ENCODE data around the gene GPC5.

GPC5 gene

DNA sequence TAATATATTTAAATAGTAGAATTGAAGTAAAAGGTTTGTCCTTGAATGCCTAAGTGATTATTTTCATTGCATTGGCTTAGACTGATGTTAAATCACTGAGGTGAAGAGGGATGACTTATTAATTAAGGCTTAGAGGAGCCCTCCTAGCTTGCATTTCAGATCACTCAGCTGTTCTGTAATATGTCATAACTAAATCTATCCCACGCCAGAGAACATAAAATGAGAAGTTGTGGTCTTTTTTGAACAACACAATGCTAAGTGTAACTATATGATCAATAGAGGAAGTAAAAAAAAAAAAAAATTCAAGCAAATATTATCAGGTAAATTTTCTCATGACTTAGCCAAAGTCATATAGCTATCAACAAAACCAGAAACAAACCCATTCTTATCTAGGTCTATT is 752.2 kb downstream of the GPC5 start:
- no peak for DNase-seq (ENCODE audit: low read depth in 2 of 2)

DNA sequence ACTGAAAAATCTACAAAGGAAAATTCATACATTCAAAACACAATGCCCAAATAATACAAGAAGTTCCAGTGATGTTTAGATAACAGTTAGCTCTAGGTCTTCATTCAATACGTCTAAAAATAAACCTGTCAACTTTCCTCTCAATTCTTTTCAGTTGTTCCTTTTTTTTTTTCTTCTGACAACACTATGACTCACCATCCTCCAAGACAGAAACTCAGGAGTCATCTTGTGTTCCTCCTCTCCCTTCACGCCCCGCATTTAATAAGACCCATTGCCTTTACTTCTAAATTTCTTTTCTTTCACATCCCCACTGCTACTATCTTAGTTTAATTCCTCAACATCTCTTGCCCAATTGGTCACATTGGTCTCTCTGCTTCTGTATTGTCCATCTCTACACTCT is 759.9 kb downstream of the GPC5 start:
- no peak for DNase-seq (ENCODE audit: low read depth in 2 of 2)

DNA sequence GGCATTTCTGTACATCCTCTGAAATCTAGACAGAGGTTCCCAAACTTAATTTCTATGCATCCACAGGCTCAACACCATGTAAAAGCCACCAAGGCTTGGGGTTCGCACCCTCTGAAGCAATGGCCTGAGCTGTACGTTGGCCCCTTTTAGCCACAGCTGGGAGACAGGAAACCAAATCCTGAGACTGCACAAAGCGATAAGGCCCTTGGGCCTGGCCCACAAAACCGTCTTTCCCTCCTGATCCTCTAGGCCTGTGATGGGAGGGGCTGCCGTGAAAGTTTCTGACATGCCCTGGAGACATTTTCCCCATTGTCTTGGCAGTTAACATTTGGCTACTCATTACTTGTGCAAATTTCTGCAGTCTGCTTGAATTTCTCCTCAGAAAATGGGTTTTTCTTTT is 766.4 kb downstream of the GPC5 start:
- DNase-seq (ENCODE audit: low read depth in 2 of 2), result no peak

DNA sequence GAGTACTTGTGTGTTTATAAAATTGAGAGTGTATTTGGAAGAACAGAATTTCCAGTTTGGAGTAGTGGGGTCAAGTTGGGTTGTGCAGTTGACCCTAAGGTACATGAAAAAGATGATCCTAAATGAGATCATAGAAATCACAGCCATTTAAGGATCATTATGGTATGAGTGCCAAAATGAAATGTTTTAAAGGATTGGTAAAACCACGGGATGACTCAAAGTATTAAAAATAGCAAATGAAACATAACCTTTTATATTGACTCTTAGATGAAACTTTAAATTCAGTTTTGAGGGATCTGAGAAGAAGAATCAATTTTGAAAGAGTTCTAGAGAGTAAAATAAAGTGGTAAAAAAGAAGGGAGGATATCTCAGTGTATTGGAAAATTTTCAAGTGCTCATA is 773.8 kb downstream of the GPC5 start:
- DNase-seq (ENCODE audit: low read depth in 2 of 2), result no peak

DNA sequence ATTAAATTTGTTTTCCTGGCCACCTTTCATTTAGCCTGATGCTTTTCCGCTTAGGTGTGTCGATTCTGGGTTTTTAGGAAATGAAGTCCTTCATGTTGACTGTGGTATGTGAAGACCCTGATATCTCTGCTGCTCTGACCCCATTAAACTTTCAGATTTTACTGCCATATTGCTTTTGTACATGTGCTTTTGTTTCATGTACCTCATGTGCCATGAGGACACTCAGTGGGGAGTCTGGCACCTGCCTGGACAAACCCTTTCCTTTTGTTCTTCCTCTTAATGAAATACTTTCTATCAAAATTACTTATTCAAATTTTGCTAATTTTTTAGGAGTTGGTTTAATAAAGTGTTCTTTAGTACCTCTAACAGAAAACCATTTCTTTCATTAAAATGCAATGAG is 774.8 kb downstream of the GPC5 start:
- DNase-seq (ENCODE audit: low read depth in 2 of 2), result no peak

DNA sequence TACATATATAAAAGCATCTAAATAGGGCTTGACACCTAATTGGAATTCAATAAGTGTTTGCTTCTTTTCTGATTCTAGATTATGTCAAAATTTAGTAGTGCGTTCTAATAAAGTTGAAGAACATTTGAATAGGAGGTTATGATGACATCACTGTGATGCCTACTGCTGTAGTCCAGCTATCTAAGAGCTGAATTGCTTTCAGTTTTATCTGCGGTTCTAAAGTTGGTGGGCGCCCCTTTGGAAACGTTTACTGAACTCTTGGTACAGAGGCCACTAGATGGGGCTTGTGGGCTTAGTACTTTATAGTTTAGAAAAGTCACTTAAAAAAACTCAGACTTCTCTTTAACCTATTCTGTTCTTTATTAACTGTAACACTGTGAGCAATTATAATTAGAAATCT is 776.9 kb downstream of the GPC5 start:
- no peak for DNase-seq (ENCODE audit: low read depth in 2 of 2)

DNA sequence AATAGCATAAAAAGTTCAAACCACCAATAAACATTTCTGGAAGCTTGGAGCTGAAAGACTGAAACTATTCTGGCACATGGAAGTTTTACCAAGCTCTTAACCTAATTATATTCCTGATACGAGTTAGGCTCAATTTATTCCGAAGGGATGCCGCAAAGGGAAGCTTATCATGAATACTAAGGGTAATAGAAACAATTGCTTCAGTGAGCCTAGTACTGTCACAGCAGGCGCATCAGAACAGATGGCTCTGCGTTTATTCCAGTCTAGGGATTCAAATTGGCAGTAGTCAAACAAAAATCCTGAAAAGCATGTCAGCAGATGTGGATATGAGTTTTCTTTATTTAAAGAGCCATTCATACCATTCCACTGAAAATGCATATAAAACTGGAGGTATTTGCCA is 779.5 kb downstream of the GPC5 start:
- DNase-seq (ENCODE audit: low read depth in 2 of 2), result no peak

DNA sequence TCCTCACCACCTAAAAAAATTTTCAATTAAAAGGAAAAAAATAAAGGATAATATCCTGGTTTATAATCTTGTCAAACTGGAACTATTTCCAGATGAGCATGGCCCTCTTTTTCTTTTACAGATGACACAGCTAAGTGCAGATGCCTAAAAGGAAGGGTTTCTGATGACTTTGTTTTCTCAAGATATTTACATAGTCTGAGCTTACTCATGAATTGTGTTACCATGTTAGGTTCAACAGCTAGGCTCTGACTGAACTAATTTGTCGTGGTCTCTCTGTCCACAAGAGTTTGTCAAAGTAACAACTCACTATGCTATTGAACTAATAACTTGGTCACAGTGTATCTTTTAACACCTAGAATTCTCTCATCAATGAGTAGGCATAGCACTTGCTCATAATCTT is 780.8 kb downstream of the GPC5 start:
- DNase-seq (ENCODE audit: low read depth in 2 of 2), result no peak

DNA sequence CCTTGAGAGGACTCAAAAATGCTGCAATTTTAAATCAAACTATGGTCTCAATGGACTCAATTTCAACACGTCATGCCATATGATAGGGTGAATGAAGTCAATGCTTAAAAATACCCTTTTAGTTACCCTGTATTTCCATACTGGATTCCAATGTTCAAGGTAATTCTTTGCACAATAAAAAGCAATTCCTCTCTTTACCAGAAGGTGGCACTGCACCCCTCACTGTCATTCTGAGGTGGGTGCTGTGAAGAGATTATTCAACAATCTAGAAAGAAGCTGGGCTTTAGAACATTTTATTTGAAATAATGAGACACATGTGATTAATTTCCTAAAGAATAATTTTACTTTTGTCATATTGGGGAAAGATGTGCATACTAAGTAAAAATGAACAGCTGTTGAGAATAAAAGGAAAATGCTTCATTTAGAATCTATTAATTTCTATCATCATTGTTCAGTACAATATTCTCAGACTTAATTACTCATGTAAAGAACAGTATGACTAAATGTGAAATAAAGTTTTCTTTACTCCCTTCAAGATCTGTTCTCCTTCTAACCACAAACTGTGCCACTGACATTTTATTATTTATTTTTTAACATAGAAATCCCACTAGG is 789.1 kb downstream of the GPC5 start:
- DNase-seq (ENCODE audit: low read depth in 2 of 2), result no peak

DNA sequence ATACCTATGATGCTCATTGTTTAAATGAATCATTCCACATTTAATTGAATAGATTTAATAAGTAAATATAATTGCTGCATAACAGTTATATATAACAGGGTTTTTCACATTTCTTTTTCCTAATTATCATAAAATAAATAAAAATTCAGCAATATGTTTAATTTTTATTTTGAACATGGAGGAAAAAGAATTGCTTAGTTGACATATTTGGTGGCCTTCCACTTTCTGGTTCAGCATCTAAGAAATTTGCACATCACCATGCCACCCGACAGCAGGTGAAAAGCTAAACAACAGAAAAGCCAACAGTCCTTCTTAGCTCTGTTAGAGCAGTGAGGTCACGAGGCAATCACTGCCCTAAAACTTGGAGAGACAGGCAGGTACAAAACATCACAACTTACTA is 790.2 kb downstream of the GPC5 start:
- no peak for DNase-seq (ENCODE audit: low read depth in 2 of 2)

DNA sequence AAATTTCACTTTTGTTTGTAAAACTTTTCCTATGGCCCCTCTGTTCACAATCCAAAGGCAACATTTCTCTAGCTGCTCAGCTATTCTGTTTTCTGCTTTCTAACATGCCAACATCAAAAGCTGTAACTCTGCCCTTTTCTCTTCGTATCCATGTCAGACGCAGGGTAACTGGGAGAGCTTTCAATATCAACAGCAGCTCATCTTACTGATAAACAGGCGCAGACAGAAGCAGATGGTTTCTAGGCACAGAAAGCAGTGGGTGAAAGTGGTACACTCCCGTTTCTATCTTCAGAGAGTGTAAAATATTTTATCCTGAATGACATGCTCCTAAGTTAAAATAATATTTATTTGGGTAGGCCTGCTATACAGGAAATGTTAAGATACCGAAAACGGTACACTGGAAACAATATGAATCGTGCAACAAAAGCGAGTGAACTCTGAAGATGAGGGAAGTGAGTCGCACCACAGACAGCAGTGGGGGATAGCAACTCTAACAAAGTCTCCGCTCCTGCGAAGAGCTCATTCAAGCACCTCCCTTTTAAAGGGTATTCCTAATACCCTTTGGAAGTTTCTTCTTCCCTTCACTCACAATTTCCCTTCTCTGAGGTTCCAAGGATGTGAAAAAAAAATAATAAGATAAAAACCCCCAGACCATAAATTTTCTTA is 798.3 kb downstream of the GPC5 start:
- no peak for DNase-seq (ENCODE audit: low read depth in 2 of 2)

DNA sequence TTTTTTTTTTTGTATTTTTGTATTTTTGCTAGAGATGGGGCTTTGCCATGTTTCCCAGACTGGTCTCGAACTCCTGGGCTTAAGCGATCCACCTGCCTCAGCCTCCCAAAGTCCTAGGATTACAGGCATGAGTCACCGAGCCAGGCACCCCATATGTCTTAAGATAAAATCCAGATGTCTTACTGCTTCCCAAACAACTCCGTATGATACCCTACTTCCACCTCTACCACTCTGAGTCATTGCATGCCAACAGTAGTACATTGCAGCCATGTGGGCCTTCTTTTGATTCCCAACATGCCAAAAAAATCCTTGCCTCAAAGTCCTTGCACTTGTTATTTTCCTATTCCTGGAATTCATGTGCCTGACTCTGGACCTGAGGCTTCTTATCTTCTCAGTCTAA is 799.2 kb downstream of the GPC5 start:
- no peak for DNase-seq (ENCODE audit: low read depth in 2 of 2)

DNA sequence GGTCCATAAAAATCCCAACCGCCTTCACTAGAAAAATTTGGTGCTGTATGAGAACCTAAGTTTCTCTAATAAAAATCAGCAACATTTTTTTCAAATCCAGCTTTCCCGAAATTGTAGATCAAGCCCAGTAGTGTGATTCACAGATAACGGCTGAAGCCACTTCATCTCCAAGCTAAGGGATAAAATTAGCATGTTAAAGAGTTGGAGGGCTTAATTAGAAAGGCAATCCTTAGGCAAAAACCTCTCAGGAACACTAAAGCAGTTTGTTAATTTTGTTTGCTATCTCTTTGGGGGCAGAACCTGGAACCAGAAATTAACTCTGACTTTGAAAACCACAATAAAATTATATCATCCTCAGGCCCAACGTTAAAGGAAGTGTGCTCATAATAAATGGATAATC is 820.2 kb downstream of the GPC5 start:
- DNase-seq (ENCODE audit: low read depth in 2 of 2), result no peak

DNA sequence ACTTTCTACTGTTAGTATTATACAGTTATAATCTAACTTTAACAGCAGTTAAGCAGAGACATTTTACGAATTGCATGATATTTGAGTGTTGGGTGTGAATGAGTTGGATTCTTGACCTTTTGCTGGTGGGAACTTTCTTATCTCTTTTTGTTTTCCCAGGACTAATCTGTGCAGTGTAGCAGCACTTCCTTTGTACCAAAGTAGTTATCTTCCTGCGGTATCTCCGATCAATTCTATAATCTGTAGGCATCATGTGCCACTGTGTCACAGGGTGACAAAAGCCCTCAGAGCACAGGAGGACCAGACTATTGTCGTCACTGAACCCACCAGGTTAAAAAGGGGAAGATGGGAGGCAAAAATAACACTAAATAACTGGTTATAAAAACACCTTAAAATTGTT is 823.5 kb downstream of the GPC5 start:
- DNase-seq (ENCODE audit: low read depth in 2 of 2), result no peak

DNA sequence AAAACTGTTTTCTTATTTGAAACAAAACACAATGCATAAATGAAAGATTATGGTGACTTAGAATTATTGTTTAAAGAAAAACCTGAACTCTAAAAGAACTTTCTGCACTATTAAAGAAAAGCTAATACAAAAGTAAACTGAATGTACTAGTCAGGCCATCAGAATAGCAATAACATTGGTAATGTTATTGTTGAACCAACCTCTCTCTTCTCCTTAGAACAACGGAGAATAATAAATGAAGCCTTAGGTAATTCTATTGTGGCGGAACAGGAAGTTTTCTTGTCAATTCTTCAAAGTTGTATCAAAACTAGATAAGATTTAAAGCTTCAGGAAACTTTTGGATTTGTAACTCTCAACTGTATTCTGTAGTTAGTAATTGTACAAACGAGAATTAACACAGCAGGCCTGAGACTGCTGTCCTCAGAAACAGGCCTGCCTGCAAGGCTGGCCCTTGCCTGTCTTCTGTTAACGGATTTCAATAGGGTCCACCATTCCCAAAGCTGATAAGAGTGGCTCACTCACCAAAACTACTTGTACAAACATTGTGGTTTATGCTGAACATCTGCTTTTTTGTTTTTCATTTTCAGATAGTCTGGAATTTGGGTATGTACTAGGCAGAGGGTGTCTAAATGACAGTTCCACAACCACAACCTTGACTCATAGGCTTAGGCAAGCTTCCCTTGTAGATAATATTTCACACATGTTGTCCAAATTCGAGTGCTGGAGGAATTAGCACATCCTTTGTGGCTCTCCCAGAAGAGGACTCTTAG is 825.8 kb downstream of the GPC5 start:
- DNase-seq (ENCODE audit: low read depth in 2 of 2), result no peak

DNA sequence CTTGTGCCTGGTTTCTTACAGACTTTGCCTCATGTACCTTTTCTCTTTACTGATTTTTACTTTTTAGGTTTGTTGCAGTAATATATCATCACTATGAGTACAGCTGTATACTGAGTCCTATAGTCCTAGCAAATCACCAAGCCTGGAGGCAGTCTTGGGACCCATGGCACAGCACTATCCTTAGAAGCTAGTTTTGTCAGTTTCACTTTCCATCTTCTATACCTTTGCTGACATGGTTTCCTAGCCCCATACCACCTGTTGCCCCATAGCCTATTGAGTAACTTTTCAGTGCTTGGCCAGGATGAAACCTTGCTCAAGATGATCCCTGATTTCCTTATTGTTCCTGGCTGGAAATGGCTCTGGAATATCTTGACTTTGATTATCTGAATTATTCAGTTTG is 826.4 kb downstream of the GPC5 start:
- no peak for DNase-seq (ENCODE audit: low read depth in 2 of 2)

DNA sequence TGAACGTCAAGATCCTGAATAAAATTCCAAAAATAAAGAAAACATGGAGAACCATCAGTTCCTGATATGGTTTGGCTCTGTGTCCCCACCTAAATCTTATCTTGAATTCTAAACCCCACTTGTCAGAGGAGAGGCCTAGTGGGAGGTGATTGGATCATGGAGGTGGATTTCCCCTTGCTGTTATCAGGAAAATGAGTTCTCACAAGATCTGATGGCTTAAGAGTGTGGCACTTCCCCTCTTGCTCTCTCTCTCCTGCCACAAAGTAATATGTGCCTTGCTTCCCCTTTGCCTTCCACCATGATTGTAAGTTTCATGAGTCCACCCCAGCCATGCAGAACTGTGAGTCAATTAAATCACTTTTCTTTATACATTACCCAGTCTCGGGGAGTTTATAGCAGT is 827.4 kb downstream of the GPC5 start:
- no peak for DNase-seq (ENCODE audit: low read depth in 2 of 2)

DNA sequence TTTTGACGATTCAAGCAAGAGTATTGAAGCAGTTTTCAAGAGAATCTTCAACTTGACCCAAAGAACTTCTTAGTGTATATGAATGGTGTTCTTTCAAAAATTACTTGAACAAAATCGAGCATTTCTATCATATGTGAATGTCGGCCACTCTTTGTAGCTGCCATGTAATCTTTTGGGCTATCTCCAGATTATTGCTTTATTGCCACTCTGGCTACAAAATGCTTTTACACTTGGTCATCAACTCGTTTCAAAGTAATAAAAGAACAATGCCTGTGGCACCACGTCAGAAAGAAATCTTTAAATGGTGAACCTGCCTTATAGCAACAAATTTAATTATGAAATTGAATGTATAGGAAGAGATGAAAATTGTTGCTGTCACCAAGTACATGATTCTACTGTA is 834.5 kb downstream of the GPC5 start:
- no peak for DNase-seq (ENCODE audit: low read depth in 2 of 2)

DNA sequence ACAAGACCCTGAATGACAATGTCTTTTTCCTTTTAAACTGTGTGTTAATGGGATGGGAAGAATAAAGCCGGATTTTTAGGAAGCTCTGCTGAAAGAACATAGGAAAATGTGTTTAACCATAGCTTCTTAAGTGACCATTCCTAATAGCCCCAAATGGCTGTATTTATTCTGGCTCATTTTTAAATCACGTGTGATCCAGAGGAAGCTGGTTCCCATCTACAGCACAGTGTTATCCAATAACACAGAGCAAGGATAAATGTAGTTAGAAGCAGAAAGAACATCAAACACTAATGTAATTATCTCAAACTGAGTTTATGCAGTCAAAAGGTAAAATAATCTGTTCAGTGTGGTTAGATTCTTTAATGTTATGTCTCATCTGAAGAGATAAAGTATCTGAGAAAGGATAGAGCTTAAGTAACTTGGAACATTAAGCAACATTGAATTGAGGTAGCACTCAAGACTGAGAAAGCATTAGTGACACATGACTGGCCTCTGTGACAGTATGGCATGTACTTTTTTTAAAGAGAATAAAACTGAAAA is 853.3 kb downstream of the GPC5 start:
- no peak for DNase-seq (ENCODE audit: low read depth in 2 of 2)

DNA sequence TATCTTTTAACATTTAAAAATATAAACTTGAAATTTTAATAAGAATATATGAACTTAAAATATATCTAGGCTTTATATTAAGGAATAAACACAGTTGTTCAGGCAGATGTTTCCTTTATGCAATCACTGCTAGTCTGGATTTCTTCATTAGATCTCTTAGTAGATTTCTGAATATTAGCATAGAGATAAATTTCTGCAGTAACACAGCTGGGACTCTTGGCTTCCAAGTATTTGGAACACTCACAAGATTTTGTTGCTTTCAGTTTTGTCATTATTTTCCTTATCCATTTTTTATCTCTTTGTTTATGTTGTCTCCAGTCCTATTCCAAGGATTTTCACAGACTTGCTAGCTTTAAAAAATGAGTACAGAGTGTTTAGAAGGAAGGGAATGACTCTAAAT is 857.1 kb downstream of the GPC5 start:
- DNase-seq (ENCODE audit: low read depth in 2 of 2), result no peak

DNA sequence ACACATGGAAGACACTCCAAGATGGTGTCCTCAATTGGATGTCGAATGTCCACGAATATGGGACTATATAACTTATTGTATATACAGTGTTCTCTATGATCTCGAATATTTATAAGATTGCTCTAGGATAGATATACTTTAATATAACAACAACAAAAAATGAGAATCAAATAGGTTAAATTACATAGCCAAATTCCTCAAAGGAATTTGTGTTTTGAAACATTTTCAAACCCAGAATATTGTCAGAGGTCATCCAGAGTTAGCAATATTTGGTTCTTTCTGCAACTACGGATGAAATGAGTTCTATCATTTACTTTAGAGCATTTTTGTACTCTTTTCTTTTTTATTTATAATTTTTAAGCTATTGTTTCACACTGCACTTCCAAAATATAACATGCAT is 857.8 kb downstream of the GPC5 start:
- no peak for DNase-seq (ENCODE audit: low read depth in 2 of 2)

DNA sequence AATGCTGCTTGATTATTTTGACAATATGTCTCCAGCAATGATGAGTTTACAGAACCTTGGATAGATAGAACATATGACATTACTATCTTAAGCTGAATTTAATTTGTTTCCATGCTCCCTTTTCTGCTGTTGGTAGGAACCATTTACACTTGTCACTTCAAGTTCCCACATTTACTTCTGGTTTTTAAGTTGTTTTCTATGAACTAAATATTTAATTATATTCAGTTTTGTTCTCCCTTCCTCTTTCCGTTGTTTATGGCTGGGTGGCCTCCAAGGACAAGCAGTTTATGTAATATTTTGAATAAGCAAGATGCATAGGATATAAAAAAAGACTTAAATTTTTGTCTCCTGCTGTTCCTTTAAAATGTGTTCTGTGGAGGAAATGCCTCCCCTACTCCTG is 860.6 kb downstream of the GPC5 start:
- no peak for DNase-seq (ENCODE audit: low read depth in 2 of 2)

DNA sequence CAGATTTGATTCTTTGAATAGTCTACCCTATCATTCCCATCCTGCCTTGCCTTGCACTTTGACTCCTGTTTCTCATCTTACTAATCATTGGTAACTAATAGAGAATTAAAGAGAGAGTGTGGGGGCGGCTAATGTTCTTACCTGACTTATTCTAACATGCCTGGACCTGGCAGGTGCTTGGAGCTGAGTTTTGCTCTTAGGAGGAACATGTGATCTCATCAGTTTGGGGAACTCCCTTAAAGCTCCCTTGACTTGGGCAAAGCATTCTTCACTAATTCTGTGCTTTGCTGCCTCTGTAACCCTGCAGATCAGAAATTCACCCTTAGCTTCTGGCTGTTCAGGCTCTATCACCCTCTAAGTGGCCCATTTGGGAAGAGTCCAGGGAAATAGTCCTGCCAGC is 861.1 kb downstream of the GPC5 start:
- no peak for DNase-seq (ENCODE audit: low read depth in 2 of 2)
